ENCODE measurements around the gene BRD2. TPM values are rescaled to one million over a fixed set of nuclear protein-coding genes. Genes with fewer than 3 reads are reported as not detected.

BRD2 gene
- total and polyA plus RNA-seq, 9 of the 15 experiments (the other 6 are each of a cell fraction or from before 2014, with no cell fraction given) = 19.0 to 252 (median 181) TPM

GRCh38 chr6:32984622-32985389 is 16.4 kb downstream of the BRD2 start (continued):
- no peak for TF ChIP-seq NR0B1 (IDR thresholded peaks at IDR 0.05; ENCODE audit: partially characterized antibody)
- no peak for TF ChIP-seq ZNF778 (CRISPR knock-in tag; IDR thresholded peaks at IDR 0.05)
- TF ChIP-seq SREBF1 (IDR thresholded peaks at IDR 0.05; ENCODE audit: borderline replicate concordance, low read depth, low read length) = no peak
- no peak for TF ChIP-seq SUPT5H (IDR thresholded peaks at IDR 0.05)
- TF ChIP-seq MXD1 (CRISPR knock-in tag; IDR thresholded peaks at IDR 0.05; ENCODE audit: borderline replicate concordance, poor library complexity, severe bottlenecking) = no peak
- no peak for TF ChIP-seq ZBTB1 (CRISPR knock-in tag; IDR thresholded peaks at IDR 0.05; ENCODE audit: borderline replicate concordance, low read depth)
- no peak for TF ChIP-seq ZNF77 (CRISPR knock-in tag; IDR thresholded peaks at IDR 0.05)
- no peak for TF ChIP-seq MIER1 (IDR thresholded peaks at IDR 0.05; ENCODE audit: low read depth)
- no peak for TF ChIP-seq HCFC1 (IDR thresholded peaks at IDR 0.05; ENCODE audit: low read depth, low read length)
- TF ChIP-seq HMGN3 (IDR thresholded peaks at IDR 0.05; ENCODE audit: borderline replicate concordance, extremely low read depth, insufficient read length, low read depth, low read length) = no peak
- no peak for TF ChIP-seq POLR2G (IDR thresholded peaks at IDR 0.05; ENCODE audit: low read depth, low read length)
- no peak for TF ChIP-seq ZNF644 (tag; IDR thresholded peaks at IDR 0.05; ENCODE audit: low read depth)
- TF ChIP-seq GABPB1 (CRISPR knock-in tag; IDR thresholded peaks at IDR 0.05) = no peak
- no peak for TF ChIP-seq ATF4 (CRISPR knock-in tag; IDR thresholded peaks at IDR 0.05)
- TF ChIP-seq NCOA6 (IDR thresholded peaks at IDR 0.05) = no peak
- TF ChIP-seq ZNF518B (CRISPR knock-in tag; IDR thresholded peaks at IDR 0.05) = no peak
- no peak for TF ChIP-seq ZNF75A (CRISPR knock-in tag; IDR thresholded peaks at IDR 0.05)
- no peak for TF ChIP-seq EHMT2 (IDR thresholded peaks at IDR 0.05)

Measured in K562 (cell line).